Measurements from ENCODE around the gene RPA4.

DNA sequence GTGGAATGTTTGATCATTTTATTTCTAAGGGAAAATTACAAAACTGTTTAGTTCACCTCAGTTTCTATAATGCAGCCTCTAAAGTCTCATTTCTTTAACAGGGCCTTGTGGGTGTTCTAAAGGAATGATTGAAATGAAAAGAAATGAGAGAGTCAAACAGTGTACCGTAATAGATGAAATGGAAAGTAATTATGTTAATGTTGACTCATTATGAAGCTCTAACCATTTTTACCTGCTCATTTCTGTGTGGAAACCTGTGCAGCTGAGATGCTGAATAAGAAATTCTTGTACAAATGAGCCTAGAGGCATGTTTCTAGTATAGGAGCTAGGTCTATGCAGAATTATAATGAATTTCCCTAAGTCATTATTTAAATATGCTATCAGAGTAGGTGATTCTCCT lies 45.2 kb upstream of the RPA4 start:
- TF ChIP-seq, protein P1, sequence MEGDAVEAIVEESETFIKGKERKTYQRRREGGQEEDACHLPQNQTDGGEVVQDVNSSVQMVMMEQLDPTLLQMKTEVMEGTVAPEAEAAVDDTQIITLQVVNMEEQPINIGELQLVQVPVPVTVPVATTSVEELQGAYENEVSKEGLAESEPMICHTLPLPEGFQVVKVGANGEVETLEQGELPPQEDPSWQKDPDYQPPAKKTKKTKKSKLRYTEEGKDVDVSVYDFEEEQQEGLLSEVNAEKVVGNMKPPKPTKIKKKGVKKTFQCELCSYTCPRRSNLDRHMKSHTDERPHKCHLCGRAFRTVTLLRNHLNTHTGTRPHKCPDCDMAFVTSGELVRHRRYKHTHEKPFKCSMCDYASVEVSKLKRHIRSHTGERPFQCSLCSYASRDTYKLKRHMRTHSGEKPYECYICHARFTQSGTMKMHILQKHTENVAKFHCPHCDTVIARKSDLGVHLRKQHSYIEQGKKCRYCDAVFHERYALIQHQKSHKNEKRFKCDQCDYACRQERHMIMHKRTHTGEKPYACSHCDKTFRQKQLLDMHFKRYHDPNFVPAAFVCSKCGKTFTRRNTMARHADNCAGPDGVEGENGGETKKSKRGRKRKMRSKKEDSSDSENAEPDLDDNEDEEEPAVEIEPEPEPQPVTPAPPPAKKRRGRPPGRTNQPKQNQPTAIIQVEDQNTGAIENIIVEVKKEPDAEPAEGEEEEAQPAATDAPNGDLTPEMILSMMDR (IDR thresholded peaks at IDR 0.05; ENCODE audit: insufficient read depth, low read length): no peak
- TF ChIP-seq POLR2AphosphoS5 (IDR thresholded peaks at IDR 0.05; ENCODE audit: low read depth): no peak
- no peak for TF ChIP-seq GABPA (IDR thresholded peaks at IDR 0.05; ENCODE audit: low read depth)
